ENCODE results near the gene RAB5IF. TPM values are rescaled to one million over a fixed set of nuclear protein-coding genes. Genes with fewer than 3 reads are reported as not detected.

Gene RAB5IF
- total and polyA plus RNA-seq, 2 of the 13 experiments (the other 11 are each of a cell fraction or from before 2014, with no cell fraction given) = 261 to 305 TPM

GRCh38 chr20:36632487-36633284 is 27.1 kb downstream of the RAB5IF start (continued):
- TF ChIP-seq, protein P1, sequence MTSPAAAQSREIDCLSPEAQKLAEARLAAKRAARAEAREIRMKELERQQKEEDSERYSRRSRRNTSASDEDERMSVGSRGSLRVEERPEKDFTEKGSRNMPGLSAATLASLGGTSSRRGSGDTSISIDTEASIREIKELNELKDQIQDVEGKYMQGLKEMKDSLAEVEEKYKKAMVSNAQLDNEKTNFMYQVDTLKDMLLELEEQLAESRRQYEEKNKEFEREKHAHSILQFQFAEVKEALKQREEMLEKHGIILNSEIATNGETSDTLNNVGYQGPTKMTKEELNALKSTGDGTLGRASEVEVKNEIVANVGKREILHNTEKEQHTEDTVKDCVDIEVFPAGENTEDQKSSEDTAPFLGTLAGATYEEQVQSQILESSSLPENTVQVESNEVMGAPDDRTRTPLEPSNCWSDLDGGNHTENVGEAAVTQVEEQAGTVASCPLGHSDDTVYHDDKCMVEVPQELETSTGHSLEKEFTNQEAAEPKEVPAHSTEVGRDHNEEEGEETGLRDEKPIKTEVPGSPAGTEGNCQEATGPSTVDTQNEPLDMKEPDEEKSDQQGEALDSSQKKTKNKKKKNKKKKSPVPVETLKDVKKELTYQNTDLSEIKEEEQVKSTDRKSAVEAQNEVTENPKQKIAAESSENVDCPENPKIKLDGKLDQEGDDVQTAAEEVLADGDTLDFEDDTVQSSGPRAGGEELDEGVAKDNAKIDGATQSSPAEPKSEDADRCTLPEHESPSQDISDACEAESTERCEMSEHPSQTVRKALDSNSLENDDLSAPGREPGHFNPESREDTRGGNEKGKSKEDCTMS (CRISPR knock-in tag; conservative IDR thresholded peaks at IDR 0.05) = 0 out of 2 replicates have a peak, but pooled peaks have one; percentile 55
- TF ChIP-seq SALL1 (CRISPR knock-in tag; IDR thresholded peaks at IDR 0.05) (peak; percentile 59), YEATS2 (CRISPR knock-in tag; IDR thresholded peaks at IDR 0.05; ENCODE audit: borderline replicate concordance) (peak; percentile 88), ZNF556 (CRISPR knock-in tag; IDR thresholded peaks at IDR 0.05; ENCODE audit: borderline replicate concordance) (peak; percentile 75; the same call in 1 of the 2 replicates), ZNF484 (CRISPR knock-in tag; IDR thresholded peaks at IDR 0.05; ENCODE audit: borderline replicate concordance, low read depth) (no peak), RFX5 (IDR thresholded peaks at IDR 0.05; ENCODE audit: low read depth, low read length) (0 out of 2 replicates have a peak, but pooled peaks have one; percentile 50), ZNF275 (CRISPR knock-in tag; IDR thresholded peaks at IDR 0.05; ENCODE audit: borderline replicate concordance) (no peak), ZNF446 (CRISPR knock-in tag; IDR thresholded peaks at IDR 0.05) (no peak), GMEB2 (CRISPR knock-in tag; IDR thresholded peaks at IDR 0.05; ENCODE audit: low read depth) (no peak), ZMYM4 (CRISPR knock-in tag; IDR thresholded peaks at IDR 0.05) (peak; percentile 70), NCOR1 (IDR thresholded peaks at IDR 0.05; ENCODE audit: borderline replicate concordance, low read length) (peak; percentile 65; the same call in 1 of the 2 replicates), CBX5 (CRISPR knock-in tag; IDR thresholded peaks at IDR 0.05; ENCODE audit: borderline replicate concordance) (peak; percentile 80; the same call in 1 of the 2 replicates), ATRX (CRISPR knock-in tag; IDR thresholded peaks at IDR 0.05; ENCODE audit: borderline replicate concordance) (0 out of 2 replicates have a peak, but pooled peaks have one; percentile 25), ZNF749 (CRISPR knock-in tag; IDR thresholded peaks at IDR 0.05; ENCODE audit: borderline replicate concordance) (no peak; the same call in 1 of the 2 replicates), SOX5 (CRISPR knock-in tag; IDR thresholded peaks at IDR 0.05; ENCODE audit: borderline replicate concordance) (peak; percentile 43; the same call in 1 of the 2 replicates), CHD4 (IDR thresholded peaks at IDR 0.05; ENCODE audit: borderline replicate concordance, low read length) (peak; percentile 56), DR1 (CRISPR knock-in tag; IDR thresholded peaks at IDR 0.05) (peak; percentile 45; the same call in 1 of the 2 replicates), ZBTB39 (CRISPR knock-in tag; IDR thresholded peaks at IDR 0.05) (no peak; the same call in 1 of the 2 replicates)
- TF ChIP-seq, protein P2, sequence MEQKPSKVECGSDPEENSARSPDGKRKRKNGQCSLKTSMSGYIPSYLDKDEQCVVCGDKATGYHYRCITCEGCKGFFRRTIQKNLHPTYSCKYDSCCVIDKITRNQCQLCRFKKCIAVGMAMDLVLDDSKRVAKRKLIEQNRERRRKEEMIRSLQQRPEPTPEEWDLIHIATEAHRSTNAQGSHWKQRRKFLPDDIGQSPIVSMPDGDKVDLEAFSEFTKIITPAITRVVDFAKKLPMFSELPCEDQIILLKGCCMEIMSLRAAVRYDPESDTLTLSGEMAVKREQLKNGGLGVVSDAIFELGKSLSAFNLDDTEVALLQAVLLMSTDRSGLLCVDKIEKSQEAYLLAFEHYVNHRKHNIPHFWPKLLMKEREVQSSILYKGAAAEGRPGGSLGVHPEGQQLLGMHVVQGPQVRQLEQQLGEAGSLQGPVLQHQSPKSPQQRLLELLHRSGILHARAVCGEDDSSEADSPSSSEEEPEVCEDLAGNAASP (CRISPR knock-in tag; IDR thresholded peaks at IDR 0.05; ENCODE audit: borderline replicate concordance) = peak; percentile 72

All from HepG2 (cell line).